Measurements from ENCODE around the gene GNAQ.

GRCh38 chr9:77985996-77986395 is 45.6 kb downstream of the GNAQ start:
- TF ChIP-seq SIN3A (IDR thresholded peaks at IDR 0.05; ENCODE audit: borderline replicate concordance, low read depth, low read length): no peak
- no peak for TF ChIP-seq ZNF709 (CRISPR knock-in tag; IDR thresholded peaks at IDR 0.05)

Measured in HepG2 (cell line).